AG20443 (cell line): ENCODE data around the gene MYO18A.

Experiments
- DNase-seq: peaks from one replicate; pipeline ENCODE4 v3.0.0; 2012; ENCODE audit warnings: low spot score, mixed read lengths

Gene MYO18A

DNA sequence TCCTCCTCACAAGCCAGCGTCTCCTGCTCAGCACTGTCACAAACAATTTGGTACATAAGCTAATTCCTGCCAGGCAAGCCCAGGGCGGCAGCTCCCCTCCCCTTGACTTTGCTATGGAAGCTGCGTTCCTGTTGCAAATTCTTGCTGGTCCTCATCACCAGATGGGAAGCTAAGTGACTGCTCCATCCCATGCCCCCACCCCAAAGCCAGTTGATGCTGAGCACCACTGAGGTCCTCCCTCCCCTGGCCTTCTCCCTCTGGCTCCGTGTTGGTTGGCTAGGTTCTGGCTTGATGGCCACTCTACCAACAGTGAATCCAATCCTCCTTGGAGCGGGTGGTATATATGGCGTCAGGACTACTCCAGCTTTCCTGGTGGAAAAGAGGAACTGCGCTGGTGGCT is 102.9 kb downstream of the MYO18A start:
- DNase-seq = no peak

DNA sequence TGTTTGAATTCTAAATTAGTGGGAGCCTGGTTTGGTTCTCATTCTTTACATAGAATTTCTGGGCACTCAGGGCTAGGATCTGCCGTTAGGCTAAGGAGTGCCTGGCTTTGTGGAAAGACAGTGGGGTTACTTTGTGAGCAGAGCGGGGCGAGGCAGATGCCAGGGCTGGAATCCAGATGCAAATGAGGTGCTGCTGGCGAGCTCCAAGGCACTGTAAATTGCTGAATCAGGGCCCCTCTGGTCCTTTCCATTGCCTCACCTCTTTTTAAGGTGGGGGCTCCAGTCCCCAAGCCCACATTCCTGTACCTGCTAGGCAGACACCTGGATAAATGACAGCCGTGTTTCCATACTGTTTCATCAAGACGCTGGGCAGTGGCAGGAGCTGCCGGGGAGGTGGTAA is 103.5 kb downstream of the MYO18A start:
- DNase-seq = no peak

- no peak for DNase-seq
Observed at GRCh38 chr17:29076087-29076486, 104.1 kb downstream of the MYO18A start.

- no peak for DNase-seq
Observed at GRCh38 chr17:29074488-29074887, 105.7 kb downstream of the MYO18A start.

DNA sequence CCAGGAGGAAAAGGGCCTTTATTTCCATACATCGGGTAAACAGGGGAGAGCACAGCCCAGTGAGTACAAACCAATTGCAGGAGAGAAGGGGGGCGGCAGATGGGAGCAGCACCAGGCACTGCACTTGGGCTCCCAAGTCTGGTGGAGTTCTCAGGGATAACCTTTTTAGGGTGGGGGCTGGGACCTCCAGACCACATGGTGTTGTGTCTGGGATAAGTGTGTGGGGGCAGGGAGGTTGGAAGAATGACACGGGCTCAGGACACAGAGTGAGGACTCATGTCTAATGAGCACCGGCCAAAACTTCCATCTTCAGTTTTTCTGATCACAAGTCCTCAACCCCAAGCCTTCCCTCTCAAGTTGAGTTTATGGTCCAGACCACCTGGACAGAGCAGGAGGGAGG is 106.7 kb downstream of the MYO18A start:
- no peak for DNase-seq

DNA sequence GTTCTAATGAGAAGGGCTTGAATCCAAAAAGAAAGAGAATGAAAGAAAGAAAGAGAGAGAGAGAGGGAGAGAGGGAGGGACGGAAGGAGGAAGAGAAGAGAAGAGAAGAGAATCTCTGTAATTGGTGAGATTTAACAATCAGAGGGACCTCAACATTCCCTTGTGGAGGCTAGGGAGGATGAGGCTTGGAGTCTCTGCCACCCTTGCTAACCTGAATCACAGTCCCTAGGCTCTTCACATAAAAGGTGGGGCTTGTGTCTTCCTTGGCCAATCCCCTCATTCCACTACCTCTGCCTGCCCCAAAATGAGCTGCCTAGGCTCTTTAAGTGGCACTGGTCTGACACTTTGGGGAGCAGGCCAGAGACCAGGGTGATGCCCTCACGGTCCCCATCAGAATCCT is 107.2 kb downstream of the MYO18A start:
- no peak for DNase-seq

DNA sequence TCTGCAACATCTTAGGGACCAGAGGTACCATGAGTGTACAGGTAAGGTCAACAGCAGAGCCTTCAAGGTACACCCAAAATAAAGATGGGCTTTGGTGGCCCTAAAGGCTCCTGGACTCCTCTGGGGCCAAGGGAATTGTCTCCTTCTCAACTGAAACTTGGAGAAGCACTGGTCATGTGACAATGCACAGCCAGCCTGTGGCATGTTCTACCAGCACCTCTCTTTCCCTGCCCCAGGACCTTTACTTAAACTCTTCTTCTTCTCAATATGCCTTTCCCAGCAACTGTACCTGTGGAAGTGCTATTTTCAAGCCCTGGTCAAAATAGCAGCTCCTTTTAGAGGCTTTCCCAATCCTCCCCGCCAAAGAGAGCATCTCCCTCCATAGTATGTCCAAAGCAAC is 108.9 kb downstream of the MYO18A start:
- DNase-seq = no peak

- DNase-seq = no peak
Observed at GRCh38 chr17:29070781-29071180, 109.4 kb downstream of the MYO18A start.

DNA sequence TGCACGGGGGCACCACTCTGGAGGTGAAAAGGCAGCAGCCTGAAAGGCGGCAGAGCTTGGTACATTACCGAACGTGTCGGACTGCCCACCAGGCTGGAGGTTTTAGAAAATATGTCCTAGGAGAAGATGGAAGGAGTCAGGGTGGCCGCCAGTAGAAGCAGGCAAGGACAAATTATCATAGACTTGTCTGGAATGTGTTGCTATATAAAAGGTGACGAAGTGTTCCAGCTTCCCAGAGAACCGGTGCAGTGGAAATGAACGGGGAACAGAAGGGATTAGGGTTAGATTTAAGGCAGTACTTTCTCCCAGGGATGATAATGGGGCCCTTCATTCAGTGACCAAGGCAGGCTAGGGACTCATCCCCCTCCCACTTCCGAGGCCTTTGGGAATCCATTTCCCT is 109.9 kb downstream of the MYO18A start:
- no peak for DNase-seq

- DNase-seq = no peak
Observed at GRCh38 chr17:29069526-29070041, 110.6 kb downstream of the MYO18A start.

DNA sequence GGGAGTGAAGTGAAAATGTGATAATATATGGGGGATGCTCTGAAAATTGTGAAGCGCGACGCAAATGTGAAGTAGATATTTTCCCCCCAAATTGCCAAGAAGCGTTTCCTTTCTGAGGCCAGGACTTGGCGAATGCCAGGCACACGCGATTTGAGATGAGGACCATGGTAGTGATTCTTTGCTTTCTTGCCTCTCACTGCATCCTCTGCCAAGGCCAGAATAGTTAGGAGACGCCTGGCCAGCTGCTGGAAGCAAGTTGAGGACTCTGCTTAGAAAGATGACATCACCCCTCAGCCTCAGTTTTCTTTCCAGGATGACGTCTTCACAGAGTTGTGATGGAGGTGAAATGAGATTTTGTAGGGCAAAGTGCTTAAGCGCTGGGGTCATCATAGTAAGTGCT is 111.4 kb downstream of the MYO18A start:
- DNase-seq = no peak

GRCh38 chr17:29066606-29067005 is 113.6 kb downstream of the MYO18A start:
- DNase-seq = no peak

DNA sequence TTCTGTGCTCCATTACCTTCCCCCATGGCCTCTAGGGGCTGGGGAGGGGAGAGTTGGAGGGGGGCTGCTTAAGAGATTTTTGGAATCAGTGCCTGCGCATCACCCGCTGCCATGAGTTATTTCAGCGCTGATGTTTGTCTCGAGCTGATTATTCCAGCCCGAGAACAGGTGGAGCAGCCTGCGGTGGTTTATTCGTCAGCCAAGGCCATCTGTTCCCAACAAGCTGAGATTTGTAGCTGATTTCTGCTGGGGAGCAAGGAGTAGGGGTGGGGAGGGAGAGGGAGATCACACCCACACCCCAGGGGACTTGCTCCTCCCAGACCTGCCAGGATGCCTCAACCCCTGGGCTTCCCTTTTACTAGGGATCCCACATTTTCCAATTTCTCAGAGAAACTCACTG is 114.2 kb downstream of the MYO18A start:
- DNase-seq = no peak

DNA sequence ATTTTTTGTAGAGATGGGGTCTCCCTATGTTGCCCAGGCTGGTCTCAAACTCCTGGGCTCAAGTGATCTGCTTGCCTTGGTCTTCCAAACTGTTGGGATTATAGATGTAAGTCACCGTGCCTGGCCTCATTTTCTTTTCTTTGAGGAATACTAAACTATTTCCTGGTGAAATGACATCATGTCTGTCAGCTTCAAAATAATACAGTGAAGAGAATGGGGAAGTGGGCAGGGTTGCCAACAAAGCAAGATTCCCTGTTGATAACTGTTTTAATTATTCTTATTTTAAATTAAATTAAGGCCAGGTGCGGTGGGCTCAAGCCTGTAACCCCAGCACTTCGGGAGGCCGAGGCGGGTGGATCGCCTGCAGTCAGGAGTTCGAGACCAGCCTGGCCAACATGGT is 116.2 kb downstream of the MYO18A start:
- DNase-seq = no peak

GRCh38 chr17:29062215-29062614 is 118.0 kb downstream of the MYO18A start:
- DNase-seq = no peak

DNA sequence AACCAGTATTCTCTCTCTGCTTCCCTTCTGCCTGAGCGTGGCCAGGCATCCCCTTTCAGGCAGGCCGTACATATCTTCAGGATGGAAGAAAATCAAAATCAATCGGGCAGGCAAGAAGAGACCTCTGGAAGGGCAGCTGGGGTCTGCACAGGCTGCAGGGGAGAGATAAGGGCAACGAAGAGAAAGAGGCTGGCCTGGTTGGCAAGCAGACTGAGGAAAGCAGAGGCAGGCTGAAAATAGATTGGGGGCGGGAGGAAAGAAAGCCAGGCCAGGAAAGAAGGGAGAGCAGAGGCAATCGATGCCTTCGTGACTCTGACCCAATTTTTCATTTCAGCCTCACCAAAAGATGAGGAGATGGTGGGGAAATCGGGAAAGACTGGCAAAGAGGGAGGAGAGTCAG is 119.2 kb downstream of the MYO18A start:
- no peak for DNase-seq

DNA sequence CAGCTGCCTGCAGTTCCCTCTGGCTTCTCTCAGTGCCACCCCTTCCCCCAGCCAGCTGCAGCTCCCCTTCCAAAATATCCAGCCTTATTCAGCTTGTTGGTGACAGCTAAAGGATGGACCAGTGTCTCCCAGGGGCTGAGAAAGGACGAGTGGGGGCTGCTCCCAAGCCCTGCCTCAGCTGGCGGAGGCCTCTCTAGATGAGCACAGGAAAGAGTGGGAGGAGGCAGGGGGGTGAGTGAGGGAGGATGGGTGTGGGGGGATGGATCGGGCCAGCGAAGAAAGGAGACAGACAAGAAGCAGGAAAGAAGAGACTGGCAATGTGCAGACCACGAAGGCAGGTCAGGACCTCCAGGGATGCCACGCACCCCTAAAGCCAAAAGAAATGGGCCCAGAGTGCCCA is 119.7 kb downstream of the MYO18A start:
- DNase-seq = no peak

GRCh38 chr17:29059281-29059680 is 120.9 kb downstream of the MYO18A start:
- no peak for DNase-seq

DNA sequence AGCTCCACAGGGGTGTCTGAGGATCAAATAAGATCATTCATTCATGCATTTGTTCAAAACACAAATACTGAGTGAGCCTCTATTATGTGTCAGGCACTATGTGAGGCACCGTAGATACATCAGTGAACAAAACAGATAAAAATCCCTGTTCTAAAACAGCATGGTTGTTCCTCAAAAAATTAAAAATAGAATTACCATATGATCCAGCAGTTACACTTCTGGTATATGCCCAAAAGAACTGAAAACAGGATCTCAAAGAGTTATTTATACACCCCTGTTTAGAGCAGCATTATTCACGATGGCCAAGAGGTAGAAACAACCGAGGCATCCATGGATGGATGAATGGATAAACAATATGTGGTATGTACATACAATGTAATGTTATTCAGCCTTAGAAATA is 121.8 kb downstream of the MYO18A start:
- no peak for DNase-seq

DNA sequence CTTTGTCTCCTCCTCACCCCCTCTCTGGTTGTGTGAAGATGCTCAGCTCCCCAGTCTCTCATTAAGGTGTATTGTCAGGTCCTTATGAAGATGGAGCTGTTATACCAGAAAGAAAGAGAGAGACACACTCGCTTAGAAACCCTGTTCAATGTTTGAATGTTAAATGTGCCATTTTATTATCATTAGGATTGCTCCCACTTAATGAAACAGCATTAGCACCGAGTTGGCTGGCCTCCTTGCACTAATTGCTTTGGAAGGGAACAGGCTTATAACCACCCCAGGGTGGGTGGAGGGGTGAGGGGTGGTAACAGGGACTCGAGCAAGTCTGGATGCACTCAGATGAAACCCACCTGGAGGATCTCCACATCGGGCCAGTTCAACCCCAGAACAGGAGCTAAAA is 122.8 kb downstream of the MYO18A start:
- DNase-seq = no peak

- no peak for DNase-seq
Observed at GRCh38 chr17:29054835-29055234, 125.4 kb downstream of the MYO18A start.

DNA sequence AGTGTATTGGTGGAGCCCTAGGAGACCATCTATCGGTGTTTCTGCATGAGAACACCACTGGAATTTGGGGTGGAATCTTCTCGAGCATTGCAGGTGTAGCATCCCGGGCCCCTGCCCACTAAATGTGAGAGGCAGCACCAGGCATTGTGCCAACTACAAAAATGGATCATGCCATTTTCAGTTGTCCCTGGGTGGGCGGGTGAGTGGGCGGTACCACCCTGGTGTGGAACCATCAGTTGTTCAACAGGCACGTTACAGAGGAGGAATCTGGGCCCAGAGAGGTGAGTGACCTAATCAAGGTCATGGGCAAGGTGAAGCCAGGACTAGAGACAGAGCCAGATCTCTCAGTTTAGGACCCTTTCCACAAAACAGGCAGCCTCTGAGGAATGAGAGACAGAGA is 128.5 kb downstream of the MYO18A start:
- DNase-seq = no peak

DNA sequence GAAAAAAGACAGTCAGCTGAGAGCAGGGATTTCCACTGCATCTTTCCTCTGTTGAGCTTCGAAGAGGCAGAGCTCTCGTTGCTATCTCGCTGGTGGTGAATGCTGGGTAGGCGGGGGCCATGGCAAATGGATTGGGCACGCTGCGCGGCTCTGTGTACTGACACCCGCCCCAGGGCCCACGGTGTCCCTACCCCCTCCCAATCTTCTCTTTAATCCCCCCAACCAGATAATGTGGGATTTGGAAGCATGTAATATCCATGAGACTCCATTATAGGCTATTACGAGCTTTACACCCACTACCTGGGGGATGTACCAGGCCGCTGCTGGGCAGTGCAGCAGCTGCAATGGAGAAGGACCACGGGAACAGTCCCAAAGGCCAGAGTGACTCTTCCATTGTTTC is 129.0 kb downstream of the MYO18A start:
- no peak for DNase-seq

- DNase-seq = no peak
Observed at GRCh38 chr17:29050176-29050575, 130.0 kb downstream of the MYO18A start.

- no peak for DNase-seq
Observed at GRCh38 chr17:29049541-29050145, 130.6 kb downstream of the MYO18A start.
